Stimulated activated CD8-positive, alpha-beta memory T cell treated with anti-CD3 and anti-CD28 coated beads, Interleukin-2, amount 100 ng/mL, for 48 hours (primary cell): ENCODE results near the gene ENTPD1.
"Not testable (repeated sequence)": the region's sequence is repeated elsewhere in the genome, so short reads cannot be mapped to it uniquely, and the experiment has no call there.

ENCODE experiments used
- DNase-seq, 2 donors: peaks; one replicate each; pipeline ENCODE4 v3.0.0-alpha.2; 2020; ENCODE audit warnings: low read depth in 2 of 2

The ENTPD1 gene

GRCh38 chr10:95864906-95865813 lies 109.2 kb downstream of the ENTPD1 start:
- DNase-seq, result peak; percentile 3 to 7

GRCh38 chr10:95865814-95866466 lies 110.0 kb downstream of the ENTPD1 start:
- DNase-seq, result no peak

- no peak for DNase-seq
Observed at GRCh38 chr10:95866467-95866842, 110.5 kb downstream of the ENTPD1 start.

- DNase-seq, result no peak
Observed at GRCh38 chr10:95867866-95868265, 111.9 kb downstream of the ENTPD1 start.

GRCh38 chr10:95872158-95872711 lies 116.3 kb downstream of the ENTPD1 start:
- DNase-seq, result no peak

GRCh38 chr10:95873139-95873538 lies 117.2 kb downstream of the ENTPD1 start:
- no peak for DNase-seq

- DNase-seq, result no peak
Observed at GRCh38 chr10:95873651-95874050, 117.7 kb downstream of the ENTPD1 start.

- DNase-seq, result not testable (repeated sequence)
Observed at GRCh38 chr10:95874783-95875182, 118.8 kb downstream of the ENTPD1 start.

GRCh38 chr10:95876756-95877155 lies 120.8 kb downstream of the ENTPD1 start:
- DNase-seq, result no peak

- no peak for DNase-seq
Observed at GRCh38 chr10:95877881-95878280, 121.9 kb downstream of the ENTPD1 start.

- no peak for DNase-seq
Observed at GRCh38 chr10:95880704-95881103, 124.7 kb downstream of the ENTPD1 start.

GRCh38 chr10:95881316-95881715 lies 125.4 kb downstream of the ENTPD1 start:
- DNase-seq, result no peak

- DNase-seq, result no peak
Observed at GRCh38 chr10:95889830-95890229, 133.9 kb downstream of the ENTPD1 start.

- no peak for DNase-seq
Observed at GRCh38 chr10:95896071-95896850, 140.3 kb downstream of the ENTPD1 start.

GRCh38 chr10:95905897-95906580 lies 150.1 kb downstream of the ENTPD1 start:
- DNase-seq, result not testable (repeated sequence)

- DNase-seq, result peak; percentile 3 to 21
Observed at GRCh38 chr10:95906677-95907455, 150.9 kb downstream of the ENTPD1 start.

- DNase-seq, result peak; percentile 52 to 57
Observed at GRCh38 chr10:95907456-95908253, 151.7 kb downstream of the ENTPD1 start, which contains the start of gene CC2D2B. Gene CC2D2B, plus strand, starts transcription at chr10:95907975. Its CDS starts 3,349 bp downstream, at chr10:95911324.

GRCh38 chr10:95908450-95908849 lies 152.5 kb downstream of the ENTPD1 start:
- no peak for DNase-seq

GRCh38 chr10:95909561-95909960 lies 153.6 kb downstream of the ENTPD1 start:
- DNase-seq, result no peak

GRCh38 chr10:95916039-95916438 lies 160.1 kb downstream of the ENTPD1 start:
- not testable (repeated sequence) for DNase-seq
